ENCODE results near the gene ZNF483. TPM values are rescaled to one million over a fixed set of nuclear protein-coding genes. Genes with fewer than 3 reads are reported as not detected.

ZNF483 gene
- total RNA-seq, 3 donors from 2014 or later (not counting 1 experiment from before 2014, with no cell fraction given) = 5.7 to 7.4 (median 5.8) TPM

DNA sequence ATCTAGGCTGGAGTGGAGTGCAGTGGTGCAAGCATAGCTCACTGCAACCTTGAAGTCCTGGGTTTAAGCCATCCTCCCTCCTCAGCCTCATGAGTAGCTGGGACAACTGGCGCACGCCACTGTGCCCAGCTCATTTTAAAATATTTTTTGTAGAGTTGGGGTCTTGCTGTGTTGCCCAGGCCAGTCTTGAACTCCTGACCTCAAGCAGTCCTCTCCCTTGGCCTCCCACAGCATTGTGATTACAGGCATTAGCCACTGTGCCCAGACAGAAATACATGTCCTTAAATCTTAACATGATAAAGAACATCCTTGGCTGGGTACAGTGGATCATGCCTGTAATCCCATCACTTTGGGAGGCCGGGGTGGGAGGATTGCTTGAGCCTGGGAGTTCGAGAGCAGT, 6.7 kb downstream of the ZNF483 start:
- H3K9me3 ChIP-seq (ENCODE audit: control insufficient read depth, insufficient read depth, low read length) = peaks cover 4% of the 10 kb centered on the region
- no peak for ATAC-seq
- H3K9me3 Mint-ChIP-seq = peaks cover 2 to 5% of the 10 kb centered on the region in 2 donors
- H3K4me1 ChIP-seq (ENCODE audit: control insufficient read depth, insufficient read depth, low read length) = no peaks in the 10 kb centered on the region
- H3K4me3 Mint-ChIP-seq = no peak overlapping the region
- TF ChIP-seq CTCF (IDR thresholded peaks at IDR 0.05) = no peak
- no peaks in the 10 kb centered on the region for H3K27me3 ChIP-seq (ENCODE audit: control insufficient read depth, insufficient read depth, low read length)
- H3K36me3 ChIP-seq (ENCODE audit: control insufficient read depth, insufficient read depth, low read length) = no peaks in the 10 kb centered on the region
- no peak overlapping the region for H3K27ac ChIP-seq (ENCODE audit: low read length)
- H3K4me3 ChIP-seq (ENCODE audit: low read length) = no peak overlapping the region
- no peak overlapping the region for H3K27ac Mint-ChIP-seq
- no peaks in the 10 kb centered on the region for H3K36me3 Mint-ChIP-seq
- H3K4me1 Mint-ChIP-seq = no peaks in the 10 kb centered on the region
- DNase-seq = no peak
- intact Hi-C loops (cut with micrococcal nuclease) = no loop called here
- H3K27me3 Mint-ChIP-seq (ENCODE audit: low read depth in 2 of 2) = peaks cover 0 to 3% of the 10 kb centered on the region in 2 donors
- WGBS (ENCODE audit: insufficient coverage) = 96% methylated on average over 4 of the region's 4 CpGs

DNA sequence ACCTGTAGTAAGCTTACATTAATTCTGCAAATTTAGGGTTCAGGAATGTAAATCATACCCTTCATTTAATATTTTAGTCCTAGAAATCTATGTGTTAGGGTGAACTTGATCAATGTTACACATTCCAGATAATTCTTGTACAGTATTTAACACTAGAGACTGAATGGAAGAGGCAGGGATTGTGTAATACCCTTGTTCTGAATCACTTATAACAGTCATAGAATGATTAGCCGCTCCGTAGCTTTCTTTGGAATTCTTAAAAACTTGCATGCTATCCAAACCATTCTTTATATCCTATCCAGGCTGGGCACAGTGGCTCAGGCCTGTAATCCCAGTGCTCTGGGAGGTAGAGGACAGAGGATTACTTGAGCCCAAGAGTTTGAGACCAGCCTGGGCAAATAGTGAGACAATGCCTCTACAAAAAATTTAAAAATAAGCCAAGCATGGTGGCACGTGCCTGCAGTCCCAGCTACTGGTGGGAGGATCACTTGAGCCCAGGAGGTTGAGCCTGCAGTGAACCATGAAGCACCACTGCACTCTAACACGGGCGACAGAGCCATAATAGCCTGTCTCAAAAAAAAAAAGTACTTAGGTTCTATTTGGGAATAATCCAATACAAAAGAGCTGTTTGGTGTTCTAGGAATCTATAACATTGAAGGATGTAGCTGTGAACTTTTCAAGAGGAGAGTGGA, 8.3 kb downstream of the ZNF483 start:
- Histone ChIP-seq H3K27me3 (ENCODE audit: control insufficient read depth, insufficient read depth, low read length) (no peaks in the 10 kb centered on the region), H3K4me3 (ENCODE audit: low read length) (no peak overlapping the region), H3K9me3 (ENCODE audit: control insufficient read depth, insufficient read depth, low read length) (peaks cover 13% of the 10 kb centered on the region), H3K4me1 (ENCODE audit: control insufficient read depth, insufficient read depth, low read length) (no peaks in the 10 kb centered on the region), H3K36me3 (ENCODE audit: control insufficient read depth, insufficient read depth, low read length) (no peaks in the 10 kb centered on the region), H3K27ac (ENCODE audit: low read length) (no peak overlapping the region)
- no peak for TF ChIP-seq CTCF (IDR thresholded peaks at IDR 0.05)
- no peaks in the 10 kb centered on the region for H3K27me3 Mint-ChIP-seq (ENCODE audit: low read depth in 2 of 2)
- DNase-seq = no peak
- no peaks in the 10 kb centered on the region for H3K4me1 Mint-ChIP-seq
- intact Hi-C loops (cut with micrococcal nuclease) = no loop called here
- WGBS (ENCODE audit: insufficient coverage) = 94% methylated on average over 5 of the region's 5 CpGs
- no peak overlapping the region for H3K4me3 Mint-ChIP-seq
- no peak for ATAC-seq
- no peaks in the 10 kb centered on the region for H3K36me3 Mint-ChIP-seq
- H3K9me3 Mint-ChIP-seq = peaks cover 2 to 5% of the 10 kb centered on the region in 2 donors
- H3K27ac Mint-ChIP-seq = no peak overlapping the region

GRCh38 chr9:111542497-111543254, 17.7 kb downstream of the ZNF483 start:
- WGBS (ENCODE audit: insufficient coverage) = 92% methylated on average over 9 of the region's 11 CpGs
- H3K27ac ChIP-seq (ENCODE audit: low read length) = no peak overlapping the region
- DNase-seq = no peak
- H3K4me3 ChIP-seq (ENCODE audit: low read length) = no peak overlapping the region
- no peak overlapping the region for H3K27ac Mint-ChIP-seq
- intact Hi-C loops (cut with micrococcal nuclease) = no loop called here
- H3K4me3 Mint-ChIP-seq = no peak overlapping the region
- H3K4me1 Mint-ChIP-seq = no peaks in the 10 kb centered on the region
- no peaks in the 10 kb centered on the region for H3K4me1 ChIP-seq (ENCODE audit: control insufficient read depth, insufficient read depth, low read length)
- peaks cover 47% of the 10 kb centered on the region for H3K36me3 Mint-ChIP-seq
- H3K27me3 Mint-ChIP-seq (ENCODE audit: low read depth in 2 of 2) = no peaks in the 10 kb centered on the region
- no peaks in the 10 kb centered on the region for H3K36me3 ChIP-seq (ENCODE audit: control insufficient read depth, insufficient read depth, low read length)
- H3K27me3 ChIP-seq (ENCODE audit: control insufficient read depth, insufficient read depth, low read length) = no peaks in the 10 kb centered on the region
- H3K9me3 ChIP-seq (ENCODE audit: control insufficient read depth, insufficient read depth, low read length) = peaks cover 43% of the 10 kb centered on the region
- TF ChIP-seq CTCF (IDR thresholded peaks at IDR 0.05) = no peak
- no peak for ATAC-seq
- H3K9me3 Mint-ChIP-seq = peaks cover 22 to 24% of the 10 kb centered on the region in 2 donors
